HepG2 (cell line): ENCODE data around the gene NCR3LG1. TPM values are rescaled to one million over a fixed set of nuclear protein-coding genes. Genes with fewer than 3 reads are reported as not detected.

Source experiments
- ATAC-seq: fragments of 200-7000 bp; cut with Tn5 transposase; 3 replicates; pipeline ENCODE4 v1.9.1; 2020; ENCODE audit warnings: mild to moderate bottlenecking, moderate library complexity
- BruUV-seq: library from RNA; stranded (reverse); fragments of 400-500 nt; replicated peaks from 2 replicates; lab custom pipeline; 2021; lab: Mats Ljungman, UMichigan
- CTCF ChIA-PET: fragments of 300-600 bp; formaldehyde crosslinking; extraction: SDS; loops from one replicate; lab custom pipeline; 2021; ENCODE audit warnings: low total read pairs, inconsistent platforms, low intra/inter-chr PET ratio; lab: Yijun Ruan, JAX
- POLR2A ChIA-PET: fragments of 350-600 bp; sonication (Branson Sonifier 250); formaldehyde crosslinking; loops from one replicate; lab custom pipeline; 2020; ENCODE audit warnings: antibody characterized with exemption, inconsistent platforms; lab: Yijun Ruan, JAX
- DNase-seq: peaks from one replicate; pipeline ENCODE4 v3.0.0-alpha.2; 2015; ENCODE audit warnings: low spot score
- FAIRE-seq: peaks from 3 replicates; lab custom pipeline; 2011; peaks lifted over from hg19 to GRCh38; lab: Jason Lieb, UNC
- H2AFZ ChIP-seq: one replicate; pipeline ENCODE4 v1.6.1; 2011; ENCODE audit warnings: low read length, inconsistent platforms
- H3K27ac ChIP-seq: fragments of 300-600 bp; 3 replicates; pipeline ENCODE4 v1.8.0; 2011; ENCODE audit warnings: mixed run types, mild to moderate bottlenecking, mixed read lengths, low read length, inconsistent platforms; ENCODE audit not compliant: insufficient read depth; ENCODE audit errors: extremely low read length
- H3K27me3 ChIP-seq, 2 experiments: fragments of 200-600 bp in 1 of 2; 2 replicates in 1 of 2; 3 replicates in 1 of 2; pipeline versions ENCODE4 v1.6.0 to v1.8.0; 2011; ENCODE audit warnings: low read length in 2 of 2, mild to moderate bottlenecking in 2 of 2, moderate library complexity in 2 of 2, inconsistent platforms in 1 of 2; ENCODE audit not compliant: insufficient read depth in 2 of 2, control insufficient read depth in 1 of 2
- H3K36me3 ChIP-seq, 2 experiments: fragments of 200-600 bp in 1 of 2; replicated peaks in 1 of 2; 2 replicates in 1 of 2; 3 replicates in 1 of 2; pipeline versions ENCODE4 v1.5.1 to v1.8.0; 2011; ENCODE audit warnings: low read length in 2 of 2, inconsistent platforms in 1 of 2; ENCODE audit not compliant: insufficient read depth in 2 of 2, control insufficient read depth in 1 of 2
- H3K4me1 ChIP-seq: 2 replicates; pipeline ENCODE4 v1.5.1; 2012; ENCODE audit warnings: low read length, inconsistent platforms; ENCODE audit not compliant: insufficient read depth
- H3K4me2 ChIP-seq: 2 replicates; pipeline ENCODE4 v1.6.0; 2011; ENCODE audit warnings: low read depth, low read length, inconsistent platforms
- H3K4me3 ChIP-seq, 3 experiments: fragments of 200-600 bp in 1 of 3; sonication (generic), shearing (Covaris generic) in 1 of 3; replicated peaks in 1 of 3; 2 replicates each; pipeline ENCODE4 v1.5.1; 2011 to 2016; ENCODE audit warnings: low read length in 3 of 3, inconsistent platforms in 2 of 3, low read depth in 2 of 3, mild to moderate bottlenecking in 2 of 3, control low read depth in 1 of 3, mixed read lengths in 1 of 3; ENCODE audit not compliant: insufficient read depth in 1 of 3
- H3K79me2 ChIP-seq: one replicate; pipeline ENCODE4 v1.6.1; 2011; ENCODE audit warnings: low read length, inconsistent platforms; ENCODE audit not compliant: insufficient read depth
- H3K9ac ChIP-seq: 2 replicates; pipeline ENCODE4 v1.6.0; 2011; ENCODE audit warnings: mild to moderate bottlenecking, low read depth, low read length, inconsistent platforms; ENCODE audit not compliant: insufficient read depth
- H3K9me3 ChIP-seq: 2 replicates; pipeline ENCODE4 v1.5.1; 2012; ENCODE audit warnings: mild to moderate bottlenecking, low read length
- H4K20me1 ChIP-seq: 2 replicates; pipeline ENCODE4 v1.6.0; 2011; ENCODE audit warnings: inconsistent platforms, mild to moderate bottlenecking, low read length, moderate library complexity; ENCODE audit not compliant: insufficient read depth
- BRF2 ChIP-seq: sonication (generic); formaldehyde crosslinking; IDR thresholded peaks from 2 replicates; pipeline ENCODE4 v1.8.1; 2022; ENCODE audit warnings: mild to moderate bottlenecking, missing genetic modification reagents
- GTF3A ChIP-seq: sonication (generic); formaldehyde crosslinking; conservative IDR thresholded peaks from 2 replicates; pipeline ENCODE4 v1.4.0; 2020; ENCODE audit warnings: mild to moderate bottlenecking, missing genetic modification reagents
- HNF1B ChIP-seq: sonication (generic); formaldehyde crosslinking; IDR thresholded peaks from 2 replicates; pipeline ENCODE4 v1.5.1; 2020; ENCODE audit warnings: mild to moderate bottlenecking, moderate library complexity, missing genetic modification reagents
- HNRNPK ChIP-seq: fragments of 200-400 bp; formaldehyde crosslinking; IDR thresholded peaks from 2 replicates; pipeline ENCODE4 v1.6.1; 2018; ENCODE audit warnings: low read length, low read depth, moderate library complexity, mild to moderate bottlenecking; ENCODE audit not compliant: poor library complexity, severe bottlenecking
- ISX ChIP-seq: sonication (generic); formaldehyde crosslinking; conservative IDR thresholded peaks from 2 replicates; pipeline ENCODE4 v1.5.0; 2020; ENCODE audit warnings: missing genetic modification reagents
- KAT2B ChIP-seq: fragments of 150-350 bp; IDR thresholded peaks from 2 replicates; pipeline ENCODE4 v1.6.1; 2014; ENCODE audit warnings: low read depth, low read length, borderline replicate concordance
- MATR3 ChIP-seq: sonication (generic); formaldehyde crosslinking; IDR thresholded peaks from 2 replicates; pipeline ENCODE4 v1.4.0; 2020; ENCODE audit warnings: missing genetic modification reagents
- NFYB ChIP-seq: sonication (generic); formaldehyde crosslinking; IDR thresholded peaks from 2 replicates; pipeline ENCODE4 v1.4.0; 2020; ENCODE audit warnings: missing genetic modification reagents
- SOX5 ChIP-seq: IDR thresholded peaks from 2 replicates; pipeline ENCODE4 v1.6.1; 2016; ENCODE audit warnings: borderline replicate concordance
- WGBS: methylation state at CpG from one replicate; pipeline ENCODE4 v1.1.6; 2017; ENCODE audit warnings: low lambda C conversion rate; 5-methylcytosine and 5-hydroxymethylcytosine counted together
- in situ Hi-C: cut with HindIII; loops from 2 replicates; pipeline ENCODE4 v1.10.0; 2017; ENCODE audit warnings: low pct_unique_long_range_greater_than_20kb; ENCODE audit not compliant: extremely low pct_ligation_motif_present
- intact Hi-C: fragments of 100-400 bp; cut with micrococcal nuclease; formaldehyde crosslinking; loops from one replicate; pipeline ENCODE4 v1.10.0; 2022; ENCODE audit not compliant: unreplicated experiment
- polyA plus RNA-seq, 8 experiments: library from polyadenylated mRNA; depleted of rRNA in 3 of 8; stranded (reverse) in 7 of 8; unstranded in 1 of 8; fragments of >200 nt; fragmentation: Illumina TruSeq in 4 of 8; extraction: Trizol in 4 of 8; gene quantifications; 2 replicates each; pipeline versions ENCODE4 v1.2.1 to v1.2.3, GENCODE V29; 2011 to 2016; ENCODE audit warnings: low read depth in 4 of 8, missing spikeins in 1 of 8, mixed read lengths in 1 of 8; ENCODE audit not compliant: insufficient read depth in 1 of 8
- total RNA-seq, 5 experiments: library from RNA; depleted of rRNA; stranded (reverse); fragments of >200 nt; fragmentation: Illumina TruSeq; extraction: Trizol; gene quantifications; 2 replicates each; pipeline ENCODE4 v1.2.3, GENCODE V29; 2016; ENCODE audit warnings: low read depth in 1 of 5
- TF ChIP-seq, protein P1 (sequence below), 2 experiments: IDR thresholded peaks; 2 replicates each; pipeline ENCODE4 v1.6.1; 2011 to 2012; ENCODE audit warnings: low read length in 2 of 2, borderline replicate concordance in 1 of 2, low read depth in 1 of 2, mild to moderate bottlenecking in 1 of 2, moderate library complexity in 1 of 2
- TF ChIP-seq, protein P2 (sequence below): sonication (generic); formaldehyde crosslinking; IDR thresholded peaks from 2 replicates; pipeline ENCODE4 v1.5.0; 2020; ENCODE audit warnings: missing genetic modification reagents
- TF ChIP-seq, protein P3 (sequence below): sonication (generic); formaldehyde crosslinking; IDR thresholded peaks from 2 replicates; pipeline ENCODE4 v1.9.0; 2021; ENCODE audit warnings: missing genetic modification reagents, borderline replicate concordance

NCR3LG1 gene
- total and polyA plus RNA-seq, 2 of the 13 experiments (the other 11 are each of a cell fraction or from before 2014, with no cell fraction given), result 16.1 to 25.1 TPM

- TF ChIP-seq KAT2B (no peak), NFYB (CRISPR knock-in tag) (peak; percentile 28; the same call in 1 of the 2 replicates)
Observed at GRCh38 chr11:17407575-17407974, 56.0 kb downstream of the NCR3LG1 start (continued).

DNA sequence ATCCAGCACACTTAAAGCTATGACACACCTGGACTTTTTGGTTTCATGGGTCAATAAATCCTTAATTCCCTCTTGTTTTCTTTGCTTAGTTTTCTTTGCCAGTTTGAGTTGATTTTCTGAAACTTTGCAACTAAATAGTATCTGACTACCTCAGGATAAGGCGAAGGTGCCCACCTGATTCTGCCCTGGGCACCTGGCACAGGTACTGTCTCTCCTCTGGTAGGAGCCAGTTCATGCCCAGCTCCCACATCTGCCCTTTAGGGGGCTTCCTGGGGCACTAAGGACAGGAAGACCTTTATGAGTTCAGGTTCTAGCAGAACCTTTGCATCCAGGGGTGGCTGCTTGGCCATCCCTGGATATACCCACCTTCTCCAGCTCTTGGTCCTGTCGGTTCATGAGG is 56.4 kb downstream of the NCR3LG1 start:
- Histone ChIP-seq H2AFZ (no peak overlapping the region), H3K36me3 (no peaks in the 10 kb centered on the region), H3K27me3 (no peaks in the 10 kb centered on the region), H3K79me2 (no peaks in the 10 kb centered on the region), H3K27ac (no peak overlapping the region), H3K9ac (no peak overlapping the region), H4K20me1 (no peaks in the 10 kb centered on the region), H3K4me1 (peaks cover 16% of the 10 kb centered on the region), H3K9me3 (no peaks in the 10 kb centered on the region), H3K4me3 (no peak overlapping the region), H3K4me2 (no peak overlapping the region)
- intact Hi-C loops (no loop called here), in situ Hi-C loops (no loop called here)
- POLR2A ChIA-PET, result no interaction called here
- no peak for ATAC-seq
- no peak for FAIRE-seq
- DNase-seq, result no peak
- WGBS, result 57% methylated on average over 1 of the region's 2 CpGs
- BruUV-seq, result no TSS peak
- CTCF ChIA-PET, result no interaction called here
- TF ChIP-seq, protein P1, sequence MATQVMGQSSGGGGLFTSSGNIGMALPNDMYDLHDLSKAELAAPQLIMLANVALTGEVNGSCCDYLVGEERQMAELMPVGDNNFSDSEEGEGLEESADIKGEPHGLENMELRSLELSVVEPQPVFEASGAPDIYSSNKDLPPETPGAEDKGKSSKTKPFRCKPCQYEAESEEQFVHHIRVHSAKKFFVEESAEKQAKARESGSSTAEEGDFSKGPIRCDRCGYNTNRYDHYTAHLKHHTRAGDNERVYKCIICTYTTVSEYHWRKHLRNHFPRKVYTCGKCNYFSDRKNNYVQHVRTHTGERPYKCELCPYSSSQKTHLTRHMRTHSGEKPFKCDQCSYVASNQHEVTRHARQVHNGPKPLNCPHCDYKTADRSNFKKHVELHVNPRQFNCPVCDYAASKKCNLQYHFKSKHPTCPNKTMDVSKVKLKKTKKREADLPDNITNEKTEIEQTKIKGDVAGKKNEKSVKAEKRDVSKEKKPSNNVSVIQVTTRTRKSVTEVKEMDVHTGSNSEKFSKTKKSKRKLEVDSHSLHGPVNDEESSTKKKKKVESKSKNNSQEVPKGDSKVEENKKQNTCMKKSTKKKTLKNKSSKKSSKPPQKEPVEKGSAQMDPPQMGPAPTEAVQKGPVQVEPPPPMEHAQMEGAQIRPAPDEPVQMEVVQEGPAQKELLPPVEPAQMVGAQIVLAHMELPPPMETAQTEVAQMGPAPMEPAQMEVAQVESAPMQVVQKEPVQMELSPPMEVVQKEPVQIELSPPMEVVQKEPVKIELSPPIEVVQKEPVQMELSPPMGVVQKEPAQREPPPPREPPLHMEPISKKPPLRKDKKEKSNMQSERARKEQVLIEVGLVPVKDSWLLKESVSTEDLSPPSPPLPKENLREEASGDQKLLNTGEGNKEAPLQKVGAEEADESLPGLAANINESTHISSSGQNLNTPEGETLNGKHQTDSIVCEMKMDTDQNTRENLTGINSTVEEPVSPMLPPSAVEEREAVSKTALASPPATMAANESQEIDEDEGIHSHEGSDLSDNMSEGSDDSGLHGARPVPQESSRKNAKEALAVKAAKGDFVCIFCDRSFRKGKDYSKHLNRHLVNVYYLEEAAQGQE (IDR thresholded peaks at IDR 0.05; ENCODE audit: borderline replicate concordance in 1 of 2, low read depth in 1 of 2, low read length in 2 of 2), result no peak
- TF ChIP-seq ISX (CRISPR knock-in tag), result no peak
- TF ChIP-seq, protein P2, sequence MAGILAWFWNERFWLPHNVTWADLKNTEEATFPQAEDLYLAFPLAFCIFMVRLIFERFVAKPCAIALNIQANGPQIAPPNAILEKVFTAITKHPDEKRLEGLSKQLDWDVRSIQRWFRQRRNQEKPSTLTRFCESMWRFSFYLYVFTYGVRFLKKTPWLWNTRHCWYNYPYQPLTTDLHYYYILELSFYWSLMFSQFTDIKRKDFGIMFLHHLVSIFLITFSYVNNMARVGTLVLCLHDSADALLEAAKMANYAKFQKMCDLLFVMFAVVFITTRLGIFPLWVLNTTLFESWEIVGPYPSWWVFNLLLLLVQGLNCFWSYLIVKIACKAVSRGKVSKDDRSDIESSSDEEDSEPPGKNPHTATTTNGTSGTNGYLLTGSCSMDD, result no peak
- no peak for TF ChIP-seq HNF1B (CRISPR knock-in tag)
- no peak for TF ChIP-seq SOX5 (CRISPR knock-in tag)
- TF ChIP-seq BRF2 (CRISPR knock-in tag), result no peak
- no peak for TF ChIP-seq MATR3
- no peak for TF ChIP-seq HNRNPK
- TF ChIP-seq GTF3A (CRISPR knock-in tag), result no peak
- TF ChIP-seq, protein P3, sequence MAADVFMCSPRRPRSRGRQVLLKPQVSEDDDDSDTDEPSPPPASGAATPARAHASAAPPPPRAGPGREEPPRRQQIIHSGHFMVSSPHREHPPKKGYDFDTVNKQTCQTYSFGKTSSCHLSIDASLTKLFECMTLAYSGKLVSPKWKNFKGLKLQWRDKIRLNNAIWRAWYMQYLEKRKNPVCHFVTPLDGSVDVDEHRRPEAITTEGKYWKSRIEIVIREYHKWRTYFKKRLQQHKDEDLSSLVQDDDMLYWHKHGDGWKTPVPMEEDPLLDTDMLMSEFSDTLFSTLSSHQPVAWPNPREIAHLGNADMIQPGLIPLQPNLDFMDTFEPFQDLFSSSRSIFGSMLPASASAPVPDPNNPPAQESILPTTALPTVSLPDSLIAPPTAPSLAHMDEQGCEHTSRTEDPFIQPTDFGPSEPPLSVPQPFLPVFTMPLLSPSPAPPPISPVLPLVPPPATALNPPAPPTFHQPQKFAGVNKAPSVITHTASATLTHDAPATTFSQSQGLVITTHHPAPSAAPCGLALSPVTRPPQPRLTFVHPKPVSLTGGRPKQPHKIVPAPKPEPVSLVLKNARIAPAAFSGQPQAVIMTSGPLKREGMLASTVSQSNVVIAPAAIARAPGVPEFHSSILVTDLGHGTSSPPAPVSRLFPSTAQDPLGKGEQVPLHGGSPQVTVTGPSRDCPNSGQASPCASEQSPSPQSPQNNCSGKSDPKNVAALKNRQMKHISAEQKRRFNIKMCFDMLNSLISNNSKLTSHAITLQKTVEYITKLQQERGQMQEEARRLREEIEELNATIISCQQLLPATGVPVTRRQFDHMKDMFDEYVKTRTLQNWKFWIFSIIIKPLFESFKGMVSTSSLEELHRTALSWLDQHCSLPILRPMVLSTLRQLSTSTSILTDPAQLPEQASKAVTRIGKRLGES (CRISPR knock-in tag), result no peak
